Neural progenitor cell (in vitro differentiated cells): ENCODE data around the gene LTBP1. TPM values are rescaled to one million over a fixed set of nuclear protein-coding genes. Genes with fewer than 3 reads are reported as not detected.

Experiments used
- DNase-seq: peaks from one replicate; pipeline ENCODE4 v3.0.0-alpha.2; 2016; ENCODE audit warnings: low spot score
- H2AFZ ChIP-seq: fragments of 200-600 bp; sonication (generic); replicated peaks from 2 replicates; pipeline ENCODE4 v1.6.1; 2016; ENCODE audit warnings: antibody characterized with exemption
- H3F3A ChIP-seq: fragments of 200-600 bp; sonication (generic); 2 replicates; pipeline ENCODE4 v1.6.1; 2016; ENCODE audit warnings: antibody characterized with exemption, low read depth
- H3K27ac ChIP-seq: fragments of 200-600 bp; sonication (generic); 2 replicates; pipeline ENCODE4 v1.5.1; 2016; ENCODE audit warnings: mild to moderate bottlenecking
- H3K27me3 ChIP-seq: fragments of 200-600 bp; sonication (generic); 2 replicates; pipeline ENCODE4 v1.6.1; 2016; ENCODE audit warnings: mild to moderate bottlenecking, moderate library complexity
- H3K36me3 ChIP-seq: fragments of 200-600 bp; sonication (generic); 2 replicates; pipeline ENCODE4 v1.5.1; 2016
- H3K4me1 ChIP-seq: fragments of 200-600 bp; sonication (generic); 2 replicates; pipeline ENCODE4 v1.6.1; 2016; ENCODE audit warnings: mixed run types
- H3K4me2 ChIP-seq: fragments of 200-600 bp; sonication (generic); 2 replicates; pipeline ENCODE4 v1.6.1; 2016
- H3K4me3 ChIP-seq: fragments of 200-600 bp; sonication (generic); 2 replicates; pipeline ENCODE4 v1.5.1; 2016
- H3K79me2 ChIP-seq: fragments of 200-600 bp; sonication (generic); 2 replicates; pipeline ENCODE4 v1.6.1; 2016; ENCODE audit warnings: low read depth
- H3K9ac ChIP-seq: fragments of 200-600 bp; sonication (generic); 2 replicates; pipeline ENCODE4 v1.6.1; 2016
- H3K9me3 ChIP-seq: fragments of 200-600 bp; sonication (generic); 2 replicates; pipeline ENCODE4 v1.5.1; 2016; ENCODE audit warnings: low read depth
- H4K20me1 ChIP-seq: fragments of 200-600 bp; sonication (generic); 2 replicates; pipeline ENCODE4 v1.6.1; 2016; ENCODE audit warnings: low read depth
- H3K27ac Mint-ChIP-seq: 3 replicates; pipeline ENCODE4 v1.8.0; 2021; ENCODE audit warnings: mixed read lengths
- H3K27me3 Mint-ChIP-seq: 2 replicates; pipeline ENCODE4 v1.8.0; 2022; ENCODE audit warnings: low read depth, mild to moderate bottlenecking, inconsistent platforms, moderate library complexity, mixed read lengths; ENCODE audit not compliant: insufficient read depth
- H3K36me3 Mint-ChIP-seq: 3 replicates; pipeline ENCODE4 v1.8.0; 2021; ENCODE audit warnings: mixed read lengths
- H3K4me1 Mint-ChIP-seq: 3 replicates; pipeline ENCODE4 v1.8.0; 2021; ENCODE audit warnings: mixed read lengths
- H3K4me3 Mint-ChIP-seq: 3 replicates; pipeline ENCODE4 v1.8.0; 2021; ENCODE audit warnings: mild to moderate bottlenecking, moderate library complexity, mixed read lengths
- H3K9me3 Mint-ChIP-seq: 3 replicates; pipeline ENCODE4 v1.8.0; 2020; ENCODE audit warnings: mixed read lengths
- EZH2 ChIP-seq: fragments of 200-600 bp; sonication (generic); IDR thresholded peaks from 2 replicates; pipeline ENCODE4 v1.6.1; 2017; ENCODE audit warnings: antibody characterized with exemption, mild to moderate bottlenecking, moderate library complexity
- EZH2phosphoT487 ChIP-seq: fragments of 200-600 bp; sonication (generic); IDR thresholded peaks from 2 replicates; pipeline ENCODE4 v1.6.1; 2017; ENCODE audit warnings: antibody characterized with exemption
- total RNA-seq: library from RNA; depleted of rRNA; stranded (reverse); fragments of >200 nt; gene quantifications from 2 replicates; pipeline ENCODE4 v1.2.3, GENCODE V29; 2015; ENCODE audit warnings: low replicate concordance
- TF ChIP-seq, protein P1 (sequence below): fragments of 200-600 bp; sonication (generic); IDR thresholded peaks from 2 replicates; pipeline ENCODE4 v1.5.1; 2017; ENCODE audit warnings: antibody characterized with exemption, mild to moderate bottlenecking

Gene LTBP1, protein sequence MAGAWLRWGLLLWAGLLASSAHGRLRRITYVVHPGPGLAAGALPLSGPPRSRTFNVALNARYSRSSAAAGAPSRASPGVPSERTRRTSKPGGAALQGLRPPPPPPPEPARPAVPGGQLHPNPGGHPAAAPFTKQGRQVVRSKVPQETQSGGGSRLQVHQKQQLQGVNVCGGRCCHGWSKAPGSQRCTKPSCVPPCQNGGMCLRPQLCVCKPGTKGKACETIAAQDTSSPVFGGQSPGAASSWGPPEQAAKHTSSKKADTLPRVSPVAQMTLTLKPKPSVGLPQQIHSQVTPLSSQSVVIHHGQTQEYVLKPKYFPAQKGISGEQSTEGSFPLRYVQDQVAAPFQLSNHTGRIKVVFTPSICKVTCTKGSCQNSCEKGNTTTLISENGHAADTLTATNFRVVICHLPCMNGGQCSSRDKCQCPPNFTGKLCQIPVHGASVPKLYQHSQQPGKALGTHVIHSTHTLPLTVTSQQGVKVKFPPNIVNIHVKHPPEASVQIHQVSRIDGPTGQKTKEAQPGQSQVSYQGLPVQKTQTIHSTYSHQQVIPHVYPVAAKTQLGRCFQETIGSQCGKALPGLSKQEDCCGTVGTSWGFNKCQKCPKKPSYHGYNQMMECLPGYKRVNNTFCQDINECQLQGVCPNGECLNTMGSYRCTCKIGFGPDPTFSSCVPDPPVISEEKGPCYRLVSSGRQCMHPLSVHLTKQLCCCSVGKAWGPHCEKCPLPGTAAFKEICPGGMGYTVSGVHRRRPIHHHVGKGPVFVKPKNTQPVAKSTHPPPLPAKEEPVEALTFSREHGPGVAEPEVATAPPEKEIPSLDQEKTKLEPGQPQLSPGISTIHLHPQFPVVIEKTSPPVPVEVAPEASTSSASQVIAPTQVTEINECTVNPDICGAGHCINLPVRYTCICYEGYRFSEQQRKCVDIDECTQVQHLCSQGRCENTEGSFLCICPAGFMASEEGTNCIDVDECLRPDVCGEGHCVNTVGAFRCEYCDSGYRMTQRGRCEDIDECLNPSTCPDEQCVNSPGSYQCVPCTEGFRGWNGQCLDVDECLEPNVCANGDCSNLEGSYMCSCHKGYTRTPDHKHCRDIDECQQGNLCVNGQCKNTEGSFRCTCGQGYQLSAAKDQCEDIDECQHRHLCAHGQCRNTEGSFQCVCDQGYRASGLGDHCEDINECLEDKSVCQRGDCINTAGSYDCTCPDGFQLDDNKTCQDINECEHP (N-terminal part only)
- 50.5 and 61.9 TPM in 2 replicates for total RNA-seq

DNA sequence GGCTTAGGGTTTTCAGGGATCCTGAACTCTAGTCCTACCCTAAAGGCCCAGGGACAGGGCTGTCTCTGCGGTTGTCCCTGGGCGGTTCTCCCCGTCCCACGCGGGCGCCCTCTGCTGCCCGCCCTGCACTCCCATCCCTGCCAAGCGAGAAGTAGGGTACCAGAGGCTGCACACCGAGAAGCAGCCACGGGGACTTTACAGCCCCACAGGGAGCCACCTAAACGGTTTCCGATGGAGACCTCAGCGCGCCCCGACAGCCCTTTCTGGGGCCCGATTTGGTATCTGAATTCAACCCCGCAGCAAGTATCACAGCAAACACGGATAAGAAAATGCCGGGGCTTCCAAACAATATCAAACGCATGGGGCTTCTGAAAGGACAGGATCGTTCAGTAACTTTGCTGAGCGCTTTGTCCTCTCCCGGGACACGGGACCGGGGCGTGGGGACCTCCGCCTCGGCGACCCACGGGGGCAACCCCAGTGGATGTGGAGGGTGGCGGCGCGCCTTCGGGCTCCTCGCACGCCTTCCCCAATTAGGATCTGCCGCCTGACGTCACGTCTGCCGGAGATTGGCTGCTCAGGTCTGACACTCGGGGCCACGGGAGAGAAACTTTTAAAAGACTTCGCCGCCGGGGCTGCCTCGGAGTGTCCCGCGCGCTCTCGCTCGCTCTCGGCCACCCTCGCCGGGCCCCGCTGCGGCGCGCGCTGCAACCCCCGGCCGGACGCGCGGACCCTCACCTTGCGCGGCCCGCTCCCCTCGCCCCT is at the start of gene LTBP1:
TSS of gene LTBP1 (plus strand) at position 640 of the 762 bp plus-strand sequence. CDS start 372 bp downstream, outside the sequence.
- H3K79me2 ChIP-seq: peaks cover 5% of the 10 kb centered on the region
- peak; percentile 84 for DNase-seq
- H4K20me1 ChIP-seq: no peaks in the 10 kb centered on the region
- Mint-ChIP-seq H3K4me1 (peaks cover 15% of the 10 kb centered on the region), H3K4me3 (peak within 1 kb of the TSS; percentile 89), H3K36me3 (peaks cover 1% of the 10 kb centered on the region), H3K27ac (no peak within 1 kb of the TSS), H3K9me3 (peaks cover 1% of the 10 kb centered on the region), H3K27me3 (peaks cover 9% of the 10 kb centered on the region)
- H3K4me1 ChIP-seq: peaks cover 10% of the 10 kb centered on the region
- TF ChIP-seq, protein P1, sequence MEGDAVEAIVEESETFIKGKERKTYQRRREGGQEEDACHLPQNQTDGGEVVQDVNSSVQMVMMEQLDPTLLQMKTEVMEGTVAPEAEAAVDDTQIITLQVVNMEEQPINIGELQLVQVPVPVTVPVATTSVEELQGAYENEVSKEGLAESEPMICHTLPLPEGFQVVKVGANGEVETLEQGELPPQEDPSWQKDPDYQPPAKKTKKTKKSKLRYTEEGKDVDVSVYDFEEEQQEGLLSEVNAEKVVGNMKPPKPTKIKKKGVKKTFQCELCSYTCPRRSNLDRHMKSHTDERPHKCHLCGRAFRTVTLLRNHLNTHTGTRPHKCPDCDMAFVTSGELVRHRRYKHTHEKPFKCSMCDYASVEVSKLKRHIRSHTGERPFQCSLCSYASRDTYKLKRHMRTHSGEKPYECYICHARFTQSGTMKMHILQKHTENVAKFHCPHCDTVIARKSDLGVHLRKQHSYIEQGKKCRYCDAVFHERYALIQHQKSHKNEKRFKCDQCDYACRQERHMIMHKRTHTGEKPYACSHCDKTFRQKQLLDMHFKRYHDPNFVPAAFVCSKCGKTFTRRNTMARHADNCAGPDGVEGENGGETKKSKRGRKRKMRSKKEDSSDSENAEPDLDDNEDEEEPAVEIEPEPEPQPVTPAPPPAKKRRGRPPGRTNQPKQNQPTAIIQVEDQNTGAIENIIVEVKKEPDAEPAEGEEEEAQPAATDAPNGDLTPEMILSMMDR: peak; percentile 85
- TF ChIP-seq EZH2phosphoT487: no peak
- H3K27ac ChIP-seq: no peak within 1 kb of the TSS
- no peaks in the 10 kb centered on the region for H3K9me3 ChIP-seq
- H3K4me2 ChIP-seq: peak within 1 kb of the TSS; percentile 85
- no peak within 1 kb of the TSS for H3K9ac ChIP-seq
- H2AFZ ChIP-seq: peak within 1 kb of the TSS; percentile 97
- peaks cover 5% of the 10 kb centered on the region for H3F3A ChIP-seq
- H3K4me3 ChIP-seq: peak within 1 kb of the TSS; percentile 76
- no peaks in the 10 kb centered on the region for H3K27me3 ChIP-seq
- H3K36me3 ChIP-seq: no peaks in the 10 kb centered on the region

DNA sequence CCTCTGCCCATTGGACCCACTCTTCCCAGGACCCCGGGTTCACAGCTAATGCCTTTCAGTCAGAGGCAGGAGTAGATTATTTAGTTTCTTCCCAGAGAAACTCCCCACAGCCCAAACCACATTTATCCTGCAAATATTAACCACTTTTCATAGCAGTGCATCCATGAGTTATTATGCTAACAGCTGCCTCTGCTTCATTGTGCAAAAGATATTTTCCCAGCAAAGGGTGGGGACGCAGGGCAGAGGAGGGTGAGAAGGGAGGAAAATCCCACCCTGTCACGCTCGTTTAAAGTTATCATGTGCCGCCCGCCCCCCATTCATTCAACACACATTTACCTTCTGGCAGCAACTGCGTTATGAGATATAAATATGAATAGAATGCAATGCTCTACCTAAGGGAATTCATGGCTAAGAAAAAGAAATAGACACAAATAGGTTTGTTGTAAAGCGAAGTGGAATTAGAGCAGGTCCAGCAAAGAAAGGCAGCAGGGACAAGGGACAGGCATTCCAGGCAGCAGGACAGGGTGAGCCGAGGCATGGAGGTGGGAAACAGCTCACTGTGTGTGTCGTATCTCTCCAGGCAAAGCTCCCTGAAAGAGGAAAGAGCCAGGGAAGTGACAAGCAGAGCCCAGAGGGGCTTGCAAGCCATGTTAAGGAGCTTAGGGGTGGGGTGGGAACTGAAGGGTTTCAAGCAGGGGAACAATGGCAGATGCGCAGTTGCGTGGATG is 46.3 kb upstream of the LTBP1 start:
- Mint-ChIP-seq H3K36me3 (no peaks in the 10 kb centered on the region), H3K27me3 (peaks cover 8% of the 10 kb centered on the region), H3K4me3 (no peak overlapping the region), H3K27ac (peak overlapping the region; percentile 27), H3K9me3 (no peaks in the 10 kb centered on the region), H3K4me1 (peaks cover 19% of the 10 kb centered on the region)
- H3K27ac ChIP-seq: no peak overlapping the region
- TF ChIP-seq, protein P1: no peak
- no peak for TF ChIP-seq EZH2
- no peak for TF ChIP-seq EZH2phosphoT487
- no peaks in the 10 kb centered on the region for H3K79me2 ChIP-seq
- H2AFZ ChIP-seq: peak overlapping the region; percentile 97
- H4K20me1 ChIP-seq: no peaks in the 10 kb centered on the region
- H3K9ac ChIP-seq: no peak overlapping the region
- H3K4me2 ChIP-seq: no peak overlapping the region
- peaks cover 12% of the 10 kb centered on the region for H3F3A ChIP-seq
- peak; percentile 8 for DNase-seq
- H3K27me3 ChIP-seq: no peaks in the 10 kb centered on the region
- H3K4me1 ChIP-seq: peaks cover 22% of the 10 kb centered on the region
- H3K4me3 ChIP-seq: no peak overlapping the region
- H3K36me3 ChIP-seq: no peaks in the 10 kb centered on the region
- no peaks in the 10 kb centered on the region for H3K9me3 ChIP-seq
